ENCODE measurements around the gene SPAG6. TPM values are rescaled to one million over a fixed set of nuclear protein-coding genes. Genes with fewer than 3 reads are reported as not detected.
A peak's percentile ranks its signal among the peaks of the same experiment; 100 is the strongest.

The SPAG6 gene
- total and polyA plus RNA-seq, 4 donors, result 0.23 TPM; not detected in 3

DNA sequence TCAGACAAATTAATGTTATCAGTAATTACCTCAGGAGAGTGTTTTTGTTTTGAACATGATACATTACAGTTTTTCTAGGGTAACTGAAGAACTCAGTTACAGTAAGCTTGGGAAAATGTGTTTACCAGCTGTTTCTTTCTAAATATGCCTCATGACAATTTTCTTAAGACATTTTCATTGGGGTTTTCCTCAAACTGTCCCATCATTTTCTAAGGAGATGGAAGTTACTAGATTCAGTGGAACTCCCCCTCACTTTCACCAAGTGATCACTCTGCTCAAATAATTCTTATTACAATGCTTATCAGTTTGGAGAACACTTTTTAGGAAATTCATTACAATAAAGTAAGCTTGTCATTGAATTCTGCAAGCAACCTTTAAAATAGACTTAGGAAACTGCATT, 6.4 kb upstream of the SPAG6 start:
- H3K27me3 ChIP-seq (ENCODE audit: control insufficient read depth in 4 of 4, insufficient read depth in 4 of 4, low read length in 3 of 4), result peaks cover 0 to 48% (median 21%) of the 10 kb centered on the region in 4 donors
- H3K27ac ChIP-seq (ENCODE audit: low read depth in 1 of 2, low read length in 2 of 2), result no peak overlapping the region
- DNase-seq (ENCODE audit: low spot score), result no peak
- H3K4me3 ChIP-seq (ENCODE audit: low read depth in 1 of 3, low read length in 3 of 3), result no peak overlapping the region
- H3K4me1 ChIP-seq (ENCODE audit: control insufficient read depth in 4 of 4, insufficient read depth in 4 of 4, low read length in 3 of 4), result peaks cover 11 to 39% (median 26%) of the 10 kb centered on the region in 4 donors
- TF ChIP-seq, protein P1, sequence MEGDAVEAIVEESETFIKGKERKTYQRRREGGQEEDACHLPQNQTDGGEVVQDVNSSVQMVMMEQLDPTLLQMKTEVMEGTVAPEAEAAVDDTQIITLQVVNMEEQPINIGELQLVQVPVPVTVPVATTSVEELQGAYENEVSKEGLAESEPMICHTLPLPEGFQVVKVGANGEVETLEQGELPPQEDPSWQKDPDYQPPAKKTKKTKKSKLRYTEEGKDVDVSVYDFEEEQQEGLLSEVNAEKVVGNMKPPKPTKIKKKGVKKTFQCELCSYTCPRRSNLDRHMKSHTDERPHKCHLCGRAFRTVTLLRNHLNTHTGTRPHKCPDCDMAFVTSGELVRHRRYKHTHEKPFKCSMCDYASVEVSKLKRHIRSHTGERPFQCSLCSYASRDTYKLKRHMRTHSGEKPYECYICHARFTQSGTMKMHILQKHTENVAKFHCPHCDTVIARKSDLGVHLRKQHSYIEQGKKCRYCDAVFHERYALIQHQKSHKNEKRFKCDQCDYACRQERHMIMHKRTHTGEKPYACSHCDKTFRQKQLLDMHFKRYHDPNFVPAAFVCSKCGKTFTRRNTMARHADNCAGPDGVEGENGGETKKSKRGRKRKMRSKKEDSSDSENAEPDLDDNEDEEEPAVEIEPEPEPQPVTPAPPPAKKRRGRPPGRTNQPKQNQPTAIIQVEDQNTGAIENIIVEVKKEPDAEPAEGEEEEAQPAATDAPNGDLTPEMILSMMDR (IDR thresholded peaks at IDR 0.05; ENCODE audit: low read depth, low read length, missing input control), result no peak
- TF ChIP-seq HNF4G (IDR thresholded peaks at IDR 0.05), result no peak
- no peak for TF ChIP-seq SP1 (IDR thresholded peaks at IDR 0.05)
- TF ChIP-seq, protein P2, sequence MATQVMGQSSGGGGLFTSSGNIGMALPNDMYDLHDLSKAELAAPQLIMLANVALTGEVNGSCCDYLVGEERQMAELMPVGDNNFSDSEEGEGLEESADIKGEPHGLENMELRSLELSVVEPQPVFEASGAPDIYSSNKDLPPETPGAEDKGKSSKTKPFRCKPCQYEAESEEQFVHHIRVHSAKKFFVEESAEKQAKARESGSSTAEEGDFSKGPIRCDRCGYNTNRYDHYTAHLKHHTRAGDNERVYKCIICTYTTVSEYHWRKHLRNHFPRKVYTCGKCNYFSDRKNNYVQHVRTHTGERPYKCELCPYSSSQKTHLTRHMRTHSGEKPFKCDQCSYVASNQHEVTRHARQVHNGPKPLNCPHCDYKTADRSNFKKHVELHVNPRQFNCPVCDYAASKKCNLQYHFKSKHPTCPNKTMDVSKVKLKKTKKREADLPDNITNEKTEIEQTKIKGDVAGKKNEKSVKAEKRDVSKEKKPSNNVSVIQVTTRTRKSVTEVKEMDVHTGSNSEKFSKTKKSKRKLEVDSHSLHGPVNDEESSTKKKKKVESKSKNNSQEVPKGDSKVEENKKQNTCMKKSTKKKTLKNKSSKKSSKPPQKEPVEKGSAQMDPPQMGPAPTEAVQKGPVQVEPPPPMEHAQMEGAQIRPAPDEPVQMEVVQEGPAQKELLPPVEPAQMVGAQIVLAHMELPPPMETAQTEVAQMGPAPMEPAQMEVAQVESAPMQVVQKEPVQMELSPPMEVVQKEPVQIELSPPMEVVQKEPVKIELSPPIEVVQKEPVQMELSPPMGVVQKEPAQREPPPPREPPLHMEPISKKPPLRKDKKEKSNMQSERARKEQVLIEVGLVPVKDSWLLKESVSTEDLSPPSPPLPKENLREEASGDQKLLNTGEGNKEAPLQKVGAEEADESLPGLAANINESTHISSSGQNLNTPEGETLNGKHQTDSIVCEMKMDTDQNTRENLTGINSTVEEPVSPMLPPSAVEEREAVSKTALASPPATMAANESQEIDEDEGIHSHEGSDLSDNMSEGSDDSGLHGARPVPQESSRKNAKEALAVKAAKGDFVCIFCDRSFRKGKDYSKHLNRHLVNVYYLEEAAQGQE (IDR thresholded peaks at IDR 0.05), result no peak
- no peak for TF ChIP-seq NR2F2 (IDR thresholded peaks at IDR 0.05)
- TF ChIP-seq TAF1 (conservative IDR thresholded peaks at IDR 0.05), result no peak
- no peak for TF ChIP-seq FOXA1 (IDR thresholded peaks at IDR 0.05)
- TF ChIP-seq, protein P3, sequence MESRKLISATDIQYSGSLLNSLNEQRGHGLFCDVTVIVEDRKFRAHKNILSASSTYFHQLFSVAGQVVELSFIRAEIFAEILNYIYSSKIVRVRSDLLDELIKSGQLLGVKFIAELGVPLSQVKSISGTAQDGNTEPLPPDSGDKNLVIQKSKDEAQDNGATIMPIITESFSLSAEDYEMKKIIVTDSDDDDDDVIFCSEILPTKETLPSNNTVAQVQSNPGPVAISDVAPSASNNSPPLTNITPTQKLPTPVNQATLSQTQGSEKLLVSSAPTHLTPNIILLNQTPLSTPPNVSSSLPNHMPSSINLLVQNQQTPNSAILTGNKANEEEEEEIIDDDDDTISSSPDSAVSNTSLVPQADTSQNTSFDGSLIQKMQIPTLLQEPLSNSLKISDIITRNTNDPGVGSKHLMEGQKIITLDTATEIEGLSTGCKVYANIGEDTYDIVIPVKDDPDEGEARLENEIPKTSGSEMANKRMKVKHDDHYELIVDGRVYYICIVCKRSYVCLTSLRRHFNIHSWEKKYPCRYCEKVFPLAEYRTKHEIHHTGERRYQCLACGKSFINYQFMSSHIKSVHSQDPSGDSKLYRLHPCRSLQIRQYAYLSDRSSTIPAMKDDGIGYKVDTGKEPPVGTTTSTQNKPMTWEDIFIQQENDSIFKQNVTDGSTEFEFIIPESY (IDR thresholded peaks at IDR 0.05), result no peak
- TF ChIP-seq EGR1 (IDR thresholded peaks at IDR 0.05; ENCODE audit: low read depth in 2 of 2), result no peak
- no peak for TF ChIP-seq JUND (IDR thresholded peaks at IDR 0.05)
- TF ChIP-seq YY1 (IDR thresholded peaks at IDR 0.05), result no peak
- no peaks in the 10 kb centered on the region for H3K36me3 ChIP-seq (ENCODE audit: control insufficient read depth in 4 of 4, insufficient read depth in 3 of 4, low read depth in 1 of 4, low read length in 3 of 4)
- no peak overlapping the region for H3K9ac ChIP-seq (ENCODE audit: low read depth in 1 of 2, low read length in 2 of 2)
- H3K9me3 ChIP-seq (ENCODE audit: control insufficient read depth in 4 of 4, low read length in 3 of 4), result peaks cover 0 to 7% (median 0%) of the 10 kb centered on the region in 4 donors

DNA sequence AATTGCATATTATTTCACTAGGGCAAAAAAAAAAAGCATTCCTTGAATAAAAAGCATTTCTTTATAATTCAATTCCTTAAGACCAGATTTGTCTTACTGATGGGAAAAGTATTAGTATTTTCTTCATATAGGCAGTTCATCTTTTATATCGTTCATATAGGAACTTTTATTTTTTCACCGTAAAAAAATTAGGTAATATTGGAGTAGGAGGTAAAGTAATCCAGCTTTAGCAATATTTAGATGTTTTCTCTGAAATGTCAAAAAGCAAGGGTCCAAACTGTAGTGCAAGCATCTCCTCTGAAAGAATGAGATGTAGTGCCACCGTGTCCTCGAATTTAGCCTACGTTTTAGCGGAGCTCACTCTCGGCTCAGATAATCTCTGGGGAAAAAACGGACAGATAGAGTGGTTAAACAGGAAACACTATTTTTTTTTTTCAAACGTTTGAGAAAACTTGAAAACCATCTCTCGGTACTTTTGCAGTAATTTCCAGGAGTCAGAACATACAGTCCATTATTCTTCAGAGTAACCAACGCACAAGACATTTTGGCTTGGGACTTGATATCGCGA, 5.5 kb upstream of the SPAG6 start:
- Histone ChIP-seq H3K4me1 (ENCODE audit: control insufficient read depth in 4 of 4, insufficient read depth in 4 of 4, low read length in 3 of 4) (peaks cover 11 to 32% (median 21%) of the 10 kb centered on the region in 4 donors), H3K27me3 (ENCODE audit: control insufficient read depth in 4 of 4, insufficient read depth in 4 of 4, low read length in 3 of 4) (peaks cover 0 to 48% (median 22%) of the 10 kb centered on the region in 4 donors), H3K36me3 (ENCODE audit: control insufficient read depth in 4 of 4, insufficient read depth in 3 of 4, low read depth in 1 of 4, low read length in 3 of 4) (no peaks in the 10 kb centered on the region), H3K9ac (ENCODE audit: low read depth in 1 of 2, low read length in 2 of 2) (peak overlapping the region; percentile 52 to 79), H3K9me3 (ENCODE audit: control insufficient read depth in 4 of 4, low read length in 3 of 4) (peaks cover 0 to 7% (median 1%) of the 10 kb centered on the region in 4 donors), H3K4me3 (ENCODE audit: low read depth in 1 of 3, low read length in 3 of 3) (peak overlapping the region; percentile 63 to 97 (median 77)), H3K27ac (ENCODE audit: low read depth in 1 of 2, low read length in 2 of 2) (peak overlapping the region; percentile 82 to 94)
- no peak for DNase-seq (ENCODE audit: low spot score)
- TF ChIP-seq TAF1 (conservative IDR thresholded peaks at IDR 0.05), result no peak
- TF ChIP-seq, protein P3 (IDR thresholded peaks at IDR 0.05), result no peak
- TF ChIP-seq YY1 (IDR thresholded peaks at IDR 0.05), result no peak
- no peak for TF ChIP-seq ATF3 (IDR thresholded peaks at IDR 0.05)
- TF ChIP-seq, protein P2 (IDR thresholded peaks at IDR 0.05), result no peak
- no peak for TF ChIP-seq RXRA (IDR thresholded peaks at IDR 0.05)
- TF ChIP-seq FOXA2 (IDR thresholded peaks at IDR 0.05), result no peak
- no peak for TF ChIP-seq MAX (IDR thresholded peaks at IDR 0.05)
- no peak for TF ChIP-seq NR2F2 (IDR thresholded peaks at IDR 0.05)
- TF ChIP-seq FOXA1 (IDR thresholded peaks at IDR 0.05), result no peak
- TF ChIP-seq EGR1 (IDR thresholded peaks at IDR 0.05; ENCODE audit: low read depth in 2 of 2), result no peak
- no peak for TF ChIP-seq GABPA (IDR thresholded peaks at IDR 0.05 in 1 of 2, conservative IDR thresholded peaks at IDR 0.05 in 1 of 2)
- TF ChIP-seq HNF4A (conservative IDR thresholded peaks at IDR 0.05), result no peak
- 2% methylated on average over 13 of the region's 13 CpGs for WGBS

All from liver (tissue), 9 donors.